Heart left ventricle (tissue), 16 donors: Measurements from ENCODE around the gene GLB1L2. TPM values are rescaled to one million over a fixed set of nuclear protein-coding genes. Genes with fewer than 3 reads are reported as not detected.

Source experiments
- ATAC-seq, 4 donors: fragments of 200-7000 bp; cut with Tn5 transposase; one replicate each; pipeline ENCODE4 v1.9.1; 2020 to 2022; ENCODE audit warnings: moderate library complexity in 4 of 4, mild to moderate bottlenecking in 3 of 4, moderate number of reproducible peaks in 1 of 4
- DNase-seq, 5 donors: peaks; one replicate each; pipeline ENCODE4 v3.0.0-alpha.2; 2020
- H3K27ac ChIP-seq, 12 donors: fragments of 200-600 bp; sonication (generic) in 4 of 12; one replicate each; pipeline versions ENCODE4 v1.5.0 to v1.8.0; 2016 to 2022; ENCODE audit warnings: mild to moderate bottlenecking in 2 of 12
- H3K27me3 ChIP-seq, 9 donors: fragments of 200-600 bp; sonication (generic) in 2 of 9; one replicate each; pipeline versions ENCODE4 v1.5.1 to v1.8.0; 2016 to 2022; ENCODE audit warnings: mild to moderate bottlenecking in 3 of 9
- H3K36me3 ChIP-seq, 9 donors: fragments of 200-600 bp; sonication (generic) in 2 of 9; one replicate each; pipeline versions ENCODE4 v1.5.0 to v1.8.0; 2018 to 2022; ENCODE audit warnings: mild to moderate bottlenecking in 2 of 9
- H3K4me1 ChIP-seq, 12 donors: fragments of 200-600 bp; sonication (generic) in 4 of 12; one replicate each; pipeline versions ENCODE4 v1.5.0 to v1.8.0; 2016 to 2022; ENCODE audit warnings: mild to moderate bottlenecking in 3 of 12
- H3K4me3 ChIP-seq, 12 donors: fragments of 200-600 bp; sonication (generic) in 4 of 12; one replicate each; pipeline versions ENCODE4 v1.5.0 to v1.8.0; 2017 to 2022; ENCODE audit warnings: mild to moderate bottlenecking in 9 of 12, moderate library complexity in 4 of 12
- H3K9me3 ChIP-seq, 12 donors: fragments of 200-600 bp; sonication (generic) in 4 of 12; one replicate each; pipeline versions ENCODE4 v1.5.0 to v1.8.0; 2016 to 2022; ENCODE audit warnings: mild to moderate bottlenecking in 1 of 12
- CTCF ChIP-seq, 12 donors: fragments of 200-600 bp; sonication (generic) in 4 of 12; IDR thresholded peaks; one replicate each; pipeline versions ENCODE4 v1.5.0 to v1.8.0; 2018 to 2022; ENCODE audit warnings: antibody characterized with exemption in 12 of 12, mild to moderate bottlenecking in 5 of 12
- POLR2A ChIP-seq, 2 donors: fragments of 450-650 bp; IDR thresholded peaks; one replicate each; pipeline ENCODE4 v1.6.1; 2017; ENCODE audit warnings: antibody characterized with exemption in 2 of 2, mild to moderate bottlenecking in 2 of 2, moderate library complexity in 2 of 2
- whole genome bisulfite sequencing, 4 donors: extraction: QIAGEN DNeasy Blood & Tissue Kit in 2 of 4; methylation state at CpG; one replicate each; pipeline versions ENCODE4 v1.1.5 to v1.1.7; 2013 to 2018; 5-methylcytosine and 5-hydroxymethylcytosine counted together
- intact Hi-C, 10 donors: fragments of 100-400 bp; cut with DNase I; formaldehyde crosslinking; loops; one replicate each; pipeline versions ENCODE4 v1.11.1 to v1.14.2; 2022
- polyA plus RNA-seq, 2 donors: library from polyadenylated mRNA; stranded (reverse); fragments of 200-250 nt; gene quantifications; one replicate each; pipeline ENCODE4 v1.2.3, GENCODE V29; 2013
- total RNA-seq, 9 donors: library from RNA; depleted of rRNA in 2 of 9; stranded (reverse); fragments of >200 nt in 2 of 9; fragmentation: NEBNext Ultra II Directional in 3 of 9; extraction: Animal tissue kit (Norgen Biotek cat#: 25700) in 3 of 9; gene quantifications; one replicate each; pipeline versions ENCODE4 v1.1.0 to v1.2.4, GENCODE V29; 2016 to 2023
- donor health status: ischemic (EF 13 %, LVEDD 7.1; RV severe dilation, severe dysfunction).
- donor health status: healthy with polysubstance abuse.
- donor health status: DM: no; HTN: yes; CAD: no.
- donor health status: DM: no; HTN: no; CAD: no.
- donor health status: ischemic (EF 25% LVEDD 6.9; RV normal size, moderate dysfunction).
- donor health status: ischemic (EF 25% LVEDD 5.7; RV mildly dilated, moderate dysfunction).
- donor health status: healthy.
- donor health status: DM: yes; HTN: yes; CAD: no.
- donor health status: ischemic (EF 35%, LVEDD 5.7; RV mildly dilated, moderate dysfunction).
- donor health status: nonischemic (EF 11% LVEDD 7.7; RV severe dilation, severe dysfunction).
- donor health status: DM: yes; HTN: yes; CAD: no.
- donor health status: PGD.
- donor health status: ischemic (EF 29% LVEDD 5.4; RV normal size, mild dysfunction).
- donor health status: nonischemic (EF 23%, LVEDD 6.1; RV moderate dilation, normal function).

The GLB1L2 gene
- total and polyA plus RNA-seq, 11 donors = 0.15 to 1.3 (median 0.37) TPM; not detected in 2

GRCh38 chr11:134413043-134413825, 81.4 kb downstream of the GLB1L2 start:
- peaks cover 14 to 89% (median 61%) of the 10 kb centered on the region in 9 donors for H3K27me3 ChIP-seq
- DNase-seq = no peak
- no peaks in the 10 kb centered on the region for H3K9me3 ChIP-seq

GRCh38 chr11:134413826-134414731, 82.3 kb downstream of the GLB1L2 start:
- no peak for DNase-seq
- H3K27ac ChIP-seq = no peak overlapping the region
- peaks cover 0 to 29% (median 2%) of the 10 kb centered on the region in 12 donors for H3K4me1 ChIP-seq
- no peaks in the 10 kb centered on the region for H3K36me3 ChIP-seq
- intact Hi-C loops = no loop called here
- no peaks in the 10 kb centered on the region for H3K9me3 ChIP-seq
- ATAC-seq = no peak
- TF ChIP-seq CTCF (IDR thresholded peaks at IDR 0.05) (no peak), POLR2A (IDR thresholded peaks at IDR 0.05) (no peak)
- H3K27me3 ChIP-seq = peaks cover 14 to 86% (median 58%) of the 10 kb centered on the region in 9 donors
- H3K4me3 ChIP-seq = no peak overlapping the region
- WGBS, 4 donors = 33 to 40% (median 35%) methylated on average over 17 to 18 of the region's 18 CpGs

More at GRCh38 chr11:134413043-134413825, 81.4 kb downstream of the GLB1L2 start:
- no peak for ATAC-seq
- Histone ChIP-seq H3K4me1 (peaks cover 0 to 29% (median 2%) of the 10 kb centered on the region in 12 donors), H3K27ac (no peak overlapping the region), H3K36me3 (no peaks in the 10 kb centered on the region), H3K4me3 (peak overlapping the region in 4 of 12 donors; percentile 28 to 52 (median 39))
- intact Hi-C loops = no loop called here
- TF ChIP-seq CTCF (IDR thresholded peaks at IDR 0.05) (no peak), POLR2A (IDR thresholded peaks at IDR 0.05) (no peak)
- WGBS, 4 donors = 7 to 11% (median 9%) methylated on average over 19 to 22 of the region's 22 CpGs

GRCh38 chr11:134414766-134415765, 83.3 kb downstream of the GLB1L2 start:
- no peak overlapping the region for H3K4me3 ChIP-seq
- TF ChIP-seq CTCF (IDR thresholded peaks at IDR 0.05) = no peak
- no peak for TF ChIP-seq POLR2A (IDR thresholded peaks at IDR 0.05)
- peaks cover 14 to 85% (median 48%) of the 10 kb centered on the region in 9 donors for H3K27me3 ChIP-seq
- H3K4me1 ChIP-seq = peaks cover 0 to 29% (median 2%) of the 10 kb centered on the region in 12 donors
- no peak overlapping the region for H3K27ac ChIP-seq
- H3K36me3 ChIP-seq = no peaks in the 10 kb centered on the region
- 26 to 39% (median 30%) methylated on average over 16 to 17 of the region's 17 CpGs for WGBS, 4 donors
- intact Hi-C loops = no loop called here
- no peak for ATAC-seq
- DNase-seq = no peak
- H3K9me3 ChIP-seq = no peaks in the 10 kb centered on the region
